ENCODE data around the gene PBX1.

DNA sequence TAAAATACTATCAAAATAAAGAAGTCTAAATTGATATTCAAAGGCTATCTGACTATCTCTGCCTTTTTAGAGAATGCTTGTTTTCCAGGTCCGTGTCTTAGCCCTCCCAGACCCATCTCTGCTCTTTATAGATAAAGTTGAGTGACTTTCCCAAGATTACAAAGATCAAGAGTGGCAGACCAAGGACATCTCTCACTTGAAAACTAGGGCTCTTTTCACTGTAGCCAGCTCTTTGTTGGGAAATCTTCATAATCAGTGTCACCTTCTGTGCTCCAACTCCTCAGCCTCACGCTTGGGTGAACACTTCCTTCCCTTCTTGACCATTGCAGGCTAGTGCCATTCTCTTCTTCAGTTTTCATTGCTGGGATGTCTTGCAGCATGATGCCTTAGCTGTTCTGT, 211.1 kb downstream of the PBX1 start:
- TF ChIP-seq, protein P1, sequence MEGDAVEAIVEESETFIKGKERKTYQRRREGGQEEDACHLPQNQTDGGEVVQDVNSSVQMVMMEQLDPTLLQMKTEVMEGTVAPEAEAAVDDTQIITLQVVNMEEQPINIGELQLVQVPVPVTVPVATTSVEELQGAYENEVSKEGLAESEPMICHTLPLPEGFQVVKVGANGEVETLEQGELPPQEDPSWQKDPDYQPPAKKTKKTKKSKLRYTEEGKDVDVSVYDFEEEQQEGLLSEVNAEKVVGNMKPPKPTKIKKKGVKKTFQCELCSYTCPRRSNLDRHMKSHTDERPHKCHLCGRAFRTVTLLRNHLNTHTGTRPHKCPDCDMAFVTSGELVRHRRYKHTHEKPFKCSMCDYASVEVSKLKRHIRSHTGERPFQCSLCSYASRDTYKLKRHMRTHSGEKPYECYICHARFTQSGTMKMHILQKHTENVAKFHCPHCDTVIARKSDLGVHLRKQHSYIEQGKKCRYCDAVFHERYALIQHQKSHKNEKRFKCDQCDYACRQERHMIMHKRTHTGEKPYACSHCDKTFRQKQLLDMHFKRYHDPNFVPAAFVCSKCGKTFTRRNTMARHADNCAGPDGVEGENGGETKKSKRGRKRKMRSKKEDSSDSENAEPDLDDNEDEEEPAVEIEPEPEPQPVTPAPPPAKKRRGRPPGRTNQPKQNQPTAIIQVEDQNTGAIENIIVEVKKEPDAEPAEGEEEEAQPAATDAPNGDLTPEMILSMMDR (optimal IDR thresholded peaks at IDR 0.05 in 1 of 3, IDR thresholded peaks at IDR 0.05 in 1 of 3, conservative IDR thresholded peaks at IDR 0.05 in 1 of 3; ENCODE audit: extremely low read depth in 1 of 3, insufficient read depth in 2 of 3, low read length in 3 of 3): no peak
- no peak for TF ChIP-seq EZH2 (IDR thresholded peaks at IDR 0.05; ENCODE audit: low read length)
